PC-9 (cell line): Measurements from ENCODE around the gene DLGAP4.

Experiments
- EZH2 ChIP-seq: fragments of 200-600 bp; sonication (generic); IDR thresholded peaks from 2 replicates; pipeline ENCODE4 v1.8.0; 2017; ENCODE audit warnings: antibody characterized with exemption, low read depth
- TF ChIP-seq, protein P1 (sequence below): fragments of 200-600 bp; sonication (generic); conservative IDR thresholded peaks from 2 replicates; pipeline ENCODE4 v1.6.1; 2017; ENCODE audit warnings: mixed run types, antibody characterized with exemption, mild to moderate bottlenecking, moderate library complexity

DNA sequence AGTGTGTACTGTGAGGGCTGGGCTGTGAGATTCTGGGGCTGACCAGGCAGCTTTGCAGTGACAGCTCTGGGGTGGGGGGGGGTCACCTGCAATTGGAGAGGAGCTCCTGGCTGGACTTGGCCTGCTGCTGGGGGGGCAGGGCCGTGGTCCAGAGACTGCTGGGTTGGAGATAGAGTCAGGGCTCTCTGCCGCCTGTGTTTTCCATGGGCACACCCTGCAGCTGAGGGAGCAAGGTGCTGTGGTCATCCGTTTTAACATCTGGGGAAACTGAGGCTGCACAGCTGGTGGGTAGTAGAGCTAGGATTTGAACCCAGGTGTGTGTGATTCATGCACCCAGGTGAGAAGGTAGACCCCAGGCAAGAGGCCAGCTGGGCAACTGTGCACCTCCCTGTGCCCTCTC lies 7.3 kb downstream of the DLGAP4 start:
- TF ChIP-seq, protein P1, sequence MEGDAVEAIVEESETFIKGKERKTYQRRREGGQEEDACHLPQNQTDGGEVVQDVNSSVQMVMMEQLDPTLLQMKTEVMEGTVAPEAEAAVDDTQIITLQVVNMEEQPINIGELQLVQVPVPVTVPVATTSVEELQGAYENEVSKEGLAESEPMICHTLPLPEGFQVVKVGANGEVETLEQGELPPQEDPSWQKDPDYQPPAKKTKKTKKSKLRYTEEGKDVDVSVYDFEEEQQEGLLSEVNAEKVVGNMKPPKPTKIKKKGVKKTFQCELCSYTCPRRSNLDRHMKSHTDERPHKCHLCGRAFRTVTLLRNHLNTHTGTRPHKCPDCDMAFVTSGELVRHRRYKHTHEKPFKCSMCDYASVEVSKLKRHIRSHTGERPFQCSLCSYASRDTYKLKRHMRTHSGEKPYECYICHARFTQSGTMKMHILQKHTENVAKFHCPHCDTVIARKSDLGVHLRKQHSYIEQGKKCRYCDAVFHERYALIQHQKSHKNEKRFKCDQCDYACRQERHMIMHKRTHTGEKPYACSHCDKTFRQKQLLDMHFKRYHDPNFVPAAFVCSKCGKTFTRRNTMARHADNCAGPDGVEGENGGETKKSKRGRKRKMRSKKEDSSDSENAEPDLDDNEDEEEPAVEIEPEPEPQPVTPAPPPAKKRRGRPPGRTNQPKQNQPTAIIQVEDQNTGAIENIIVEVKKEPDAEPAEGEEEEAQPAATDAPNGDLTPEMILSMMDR = no peak
- no peak for TF ChIP-seq EZH2
